ENCODE results near the gene C20orf202.

DNA sequence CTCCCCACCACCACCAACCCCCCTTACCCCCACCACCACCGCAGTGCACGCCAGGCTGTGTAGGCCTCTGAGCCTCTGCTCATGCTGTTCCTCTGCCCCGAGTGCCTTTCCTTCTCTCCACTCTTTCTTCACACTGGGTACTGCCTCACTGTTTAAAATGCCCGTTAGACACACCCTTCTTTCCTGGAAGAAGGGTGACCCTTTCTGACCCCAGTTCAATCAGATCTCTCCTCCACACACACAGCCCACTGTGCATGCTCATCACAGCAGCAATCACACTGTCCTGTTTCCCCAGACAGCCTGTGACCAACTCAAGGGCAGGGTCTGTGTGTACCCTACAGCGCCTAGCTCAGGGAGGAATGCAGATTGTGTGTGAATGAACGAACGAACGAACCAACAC is 28.5 kb upstream of the C20orf202 start:
- TF ChIP-seq, protein P1, sequence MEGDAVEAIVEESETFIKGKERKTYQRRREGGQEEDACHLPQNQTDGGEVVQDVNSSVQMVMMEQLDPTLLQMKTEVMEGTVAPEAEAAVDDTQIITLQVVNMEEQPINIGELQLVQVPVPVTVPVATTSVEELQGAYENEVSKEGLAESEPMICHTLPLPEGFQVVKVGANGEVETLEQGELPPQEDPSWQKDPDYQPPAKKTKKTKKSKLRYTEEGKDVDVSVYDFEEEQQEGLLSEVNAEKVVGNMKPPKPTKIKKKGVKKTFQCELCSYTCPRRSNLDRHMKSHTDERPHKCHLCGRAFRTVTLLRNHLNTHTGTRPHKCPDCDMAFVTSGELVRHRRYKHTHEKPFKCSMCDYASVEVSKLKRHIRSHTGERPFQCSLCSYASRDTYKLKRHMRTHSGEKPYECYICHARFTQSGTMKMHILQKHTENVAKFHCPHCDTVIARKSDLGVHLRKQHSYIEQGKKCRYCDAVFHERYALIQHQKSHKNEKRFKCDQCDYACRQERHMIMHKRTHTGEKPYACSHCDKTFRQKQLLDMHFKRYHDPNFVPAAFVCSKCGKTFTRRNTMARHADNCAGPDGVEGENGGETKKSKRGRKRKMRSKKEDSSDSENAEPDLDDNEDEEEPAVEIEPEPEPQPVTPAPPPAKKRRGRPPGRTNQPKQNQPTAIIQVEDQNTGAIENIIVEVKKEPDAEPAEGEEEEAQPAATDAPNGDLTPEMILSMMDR (IDR thresholded peaks at IDR 0.05; ENCODE audit: insufficient read depth, low read length, poor library complexity, severe bottlenecking), result no peak
- no peak for TF ChIP-seq EZH2phosphoT487 (conservative IDR thresholded peaks at IDR 0.05; ENCODE audit: low read length)
